HEK293 (cell line): ENCODE results near the gene ARL4A.

Experiments
- CTCF ChIP-seq: fragments of 450-650 bp; formaldehyde crosslinking; IDR thresholded peaks from 2 replicates; pipeline ENCODE4 v1.5.1; 2016; ENCODE audit warnings: missing biosample characterization, missing genetic modification characterization
- REST ChIP-seq: fragments of 450-650 bp; formaldehyde crosslinking; IDR thresholded peaks from 2 replicates; pipeline ENCODE4 v1.5.1; 2016; ENCODE audit warnings: missing biosample characterization, missing genetic modification characterization
- YY1 ChIP-seq: fragments of 450-650 bp; formaldehyde crosslinking; IDR thresholded peaks from 2 replicates; pipeline ENCODE4 v1.5.1; 2018; ENCODE audit warnings: missing biosample characterization, missing genetic modification characterization
- ZNF10 ChIP-seq: fragments of 450-650 bp; formaldehyde crosslinking; IDR thresholded peaks from 2 replicates; pipeline ENCODE4 v1.5.1; 2017; ENCODE audit warnings: missing biosample characterization, missing genetic modification characterization
- ZNF2 ChIP-seq: fragments of 450-650 bp; formaldehyde crosslinking; IDR thresholded peaks from 2 replicates; pipeline ENCODE4 v1.5.1; 2016; ENCODE audit warnings: missing biosample characterization, missing genetic modification characterization
- ZNF423 ChIP-seq: fragments of 450-650 bp; formaldehyde crosslinking; IDR thresholded peaks from 2 replicates; pipeline ENCODE4 v1.5.1; 2016; ENCODE audit warnings: missing biosample characterization, missing genetic modification characterization
- TF ChIP-seq, protein P1 (sequence below): fragments of 450-650 bp; formaldehyde crosslinking; IDR thresholded peaks from 2 replicates; pipeline ENCODE4 v1.5.1; 2017; ENCODE audit warnings: missing biosample characterization, missing genetic modification characterization

DNA sequence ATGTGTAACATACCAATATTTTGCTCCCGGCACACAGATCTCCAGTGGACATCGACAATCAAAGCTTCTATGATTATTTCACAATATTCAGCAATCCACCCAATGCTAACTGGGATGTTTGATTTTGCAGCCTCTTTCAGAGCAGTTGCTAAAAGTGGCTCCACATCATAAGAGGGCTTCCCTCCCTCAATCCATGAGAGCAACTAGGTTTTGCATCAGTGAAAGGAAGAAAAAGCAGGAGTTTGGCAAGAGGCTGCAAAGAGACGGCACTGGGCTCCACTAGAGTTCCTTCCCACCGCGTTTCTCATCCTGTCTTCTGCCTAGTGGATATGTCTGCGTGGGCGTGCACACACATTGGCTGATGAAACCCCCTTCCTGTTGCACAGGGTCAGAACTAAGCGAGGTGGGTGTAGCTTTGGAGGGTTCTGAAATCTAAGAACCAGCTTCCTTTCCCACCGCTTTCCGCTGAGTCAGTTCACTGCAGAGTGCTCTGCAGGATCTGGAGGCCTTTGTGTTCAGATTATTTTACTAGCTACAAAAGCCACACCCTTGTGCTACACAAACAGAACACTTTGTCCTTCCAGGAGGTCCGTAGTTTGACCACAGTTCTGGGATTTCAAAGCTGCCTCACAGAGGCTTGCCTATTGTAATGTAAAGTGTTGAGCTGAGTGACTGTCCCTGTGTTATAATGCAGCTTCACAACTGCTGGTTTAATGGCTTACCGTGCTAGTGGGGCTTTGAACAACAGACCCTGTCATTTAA is 28.1 kb downstream of the ARL4A start:
- TF ChIP-seq ZNF10, result no peak
- TF ChIP-seq CTCF (tag by site-specific recombination), result no peak
- no peak for TF ChIP-seq YY1 (tag by site-specific recombination)
- TF ChIP-seq ZNF2 (tag by site-specific recombination), result no peak
- TF ChIP-seq, protein P1, sequence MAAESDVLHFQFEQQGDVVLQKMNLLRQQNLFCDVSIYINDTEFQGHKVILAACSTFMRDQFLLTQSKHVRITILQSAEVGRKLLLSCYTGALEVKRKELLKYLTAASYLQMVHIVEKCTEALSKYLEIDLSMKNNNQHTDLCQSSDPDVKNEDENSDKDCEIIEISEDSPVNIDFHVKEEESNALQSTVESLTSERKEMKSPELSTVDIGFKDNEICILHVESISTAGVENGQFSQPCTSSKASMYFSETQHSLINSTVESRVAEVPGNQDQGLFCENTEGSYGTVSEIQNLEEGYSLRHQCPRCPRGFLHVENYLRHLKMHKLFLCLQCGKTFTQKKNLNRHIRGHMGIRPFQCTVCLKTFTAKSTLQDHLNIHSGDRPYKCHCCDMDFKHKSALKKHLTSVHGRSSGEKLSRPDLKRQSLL (tag by site-specific recombination), result no peak
- TF ChIP-seq REST (tag by site-specific recombination), result no peak
- TF ChIP-seq ZNF423 (tag by site-specific recombination), result no peak
